ENCODE data around the gene STH.
"Not testable (repeated sequence)": the region's sequence is repeated elsewhere in the genome, so short reads cannot be mapped to it uniquely, and the experiment has no call there.

Gene STH

GRCh38 chr17:45956090-45956489, 43.0 kb upstream of the STH start:
- H3K9ac ChIP-seq = no peak overlapping the region
- H3K4me2 ChIP-seq = no peak overlapping the region
- no peaks in the 10 kb centered on the region for H3K4me1 ChIP-seq
- no peak overlapping the region for H3K4me3 ChIP-seq
- no peak for TF ChIP-seq Cebpa-rat (IDR thresholded peaks at IDR 0.05)
- H4K20me1 ChIP-seq = no peaks in the 10 kb centered on the region; a peak in 2 of 22 replicates
- H3K9me3 ChIP-seq (replicated peaks in 1 of 11) = no peaks in the 10 kb centered on the region
- no peaks in the 10 kb centered on the region for H3K27me3 ChIP-seq
- no peaks in the 10 kb centered on the region for H3K36me3 ChIP-seq
- no peak overlapping the region for H3K27ac ChIP-seq

GRCh38 chr17:45956746-45957145, 42.3 kb upstream of the STH start:
- not testable (repeated sequence) for H3K9me3 ChIP-seq (replicated peaks in 1 of 11); H3K4me1 ChIP-seq; H4K20me1 ChIP-seq; H3K27me3 ChIP-seq; H3K36me3 ChIP-seq; H3K27ac ChIP-seq; H3K4me2 ChIP-seq; H3K4me3 ChIP-seq; H3K9ac ChIP-seq

GRCh38 chr17:45958307-45958706, 40.7 kb upstream of the STH start:
- no peaks in the 10 kb centered on the region for H3K36me3 ChIP-seq
- H3K4me2 ChIP-seq = no peak overlapping the region
- H3K4me1 ChIP-seq = no peaks in the 10 kb centered on the region
- no peak overlapping the region for H3K4me3 ChIP-seq
- H3K27me3 ChIP-seq = no peaks in the 10 kb centered on the region
- TF ChIP-seq Cebpa-rat (IDR thresholded peaks at IDR 0.05) = no peak
- no peak overlapping the region for H3K9ac ChIP-seq
- no peaks in the 10 kb centered on the region for H3K9me3 ChIP-seq (replicated peaks in 1 of 11)
- H3K27ac ChIP-seq = no peak overlapping the region
- H4K20me1 ChIP-seq = no peaks in the 10 kb centered on the region; a peak in 1 of 22 replicates

- Histone ChIP-seq H3K4me2 (no peak overlapping the region), H3K9me3 (replicated peaks in 1 of 11) (no peaks in the 10 kb centered on the region), H3K27me3 (no peaks in the 10 kb centered on the region), H3K36me3 (no peaks in the 10 kb centered on the region), H3K4me1 (no peaks in the 10 kb centered on the region), H4K20me1 (no peaks in the 10 kb centered on the region), H3K27ac (no peak overlapping the region), H3K9ac (no peak overlapping the region), H3K4me3 (no peak overlapping the region)
- no peak for TF ChIP-seq Cebpa-rat (IDR thresholded peaks at IDR 0.05)
Measured at GRCh38 chr17:45958994-45959665, 39.9 kb upstream of the STH start.

- TF ChIP-seq Cebpa-rat (IDR thresholded peaks at IDR 0.05) = no peak
- no peaks in the 10 kb centered on the region for H4K20me1 ChIP-seq
- no peak overlapping the region for H3K4me2 ChIP-seq
- no peaks in the 10 kb centered on the region for H3K27me3 ChIP-seq
- H3K9ac ChIP-seq = no peak overlapping the region
- no peaks in the 10 kb centered on the region for H3K36me3 ChIP-seq
- H3K4me3 ChIP-seq = no peak overlapping the region
- no peak overlapping the region for H3K27ac ChIP-seq
- H3K4me1 ChIP-seq = no peaks in the 10 kb centered on the region
- H3K9me3 ChIP-seq (replicated peaks in 1 of 11) = no peaks in the 10 kb centered on the region
Measured at GRCh38 chr17:45960311-45960710, 38.7 kb upstream of the STH start.

- Histone ChIP-seq H4K20me1 (no peaks in the 10 kb centered on the region), H3K36me3 (no peaks in the 10 kb centered on the region), H3K4me3 (no peak overlapping the region), H3K4me2 (no peak overlapping the region), H3K27ac (no peak overlapping the region), H3K4me1 (no peaks in the 10 kb centered on the region), H3K27me3 (no peaks in the 10 kb centered on the region), H3K9ac (no peak overlapping the region), H3K9me3 (replicated peaks in 1 of 11) (no peaks in the 10 kb centered on the region)
- no peak for TF ChIP-seq Cebpa-rat (IDR thresholded peaks at IDR 0.05)
Measured at GRCh38 chr17:45961206-45961605, 37.8 kb upstream of the STH start.

- H3K4me1 ChIP-seq = no peaks in the 10 kb centered on the region
- no peak overlapping the region for H3K9ac ChIP-seq
- no peaks in the 10 kb centered on the region for H4K20me1 ChIP-seq
- H3K9me3 ChIP-seq (replicated peaks in 1 of 11) = no peaks in the 10 kb centered on the region
- TF ChIP-seq Cebpa-rat (IDR thresholded peaks at IDR 0.05) = no peak
- no peak overlapping the region for H3K27ac ChIP-seq
- no peaks in the 10 kb centered on the region for H3K27me3 ChIP-seq
- H3K4me3 ChIP-seq = no peak overlapping the region
- H3K36me3 ChIP-seq = no peaks in the 10 kb centered on the region
- no peak overlapping the region for H3K4me2 ChIP-seq
Measured at GRCh38 chr17:45962221-45962972, 36.7 kb upstream of the STH start.

GRCh38 chr17:45963283-45963682, 35.8 kb upstream of the STH start:
- no peaks in the 10 kb centered on the region for H3K27me3 ChIP-seq
- no peak overlapping the region for H3K9ac ChIP-seq
- H3K4me1 ChIP-seq = no peaks in the 10 kb centered on the region
- no peaks in the 10 kb centered on the region for H3K36me3 ChIP-seq
- H4K20me1 ChIP-seq = no peaks in the 10 kb centered on the region
- no peak for TF ChIP-seq Cebpa-rat (IDR thresholded peaks at IDR 0.05)
- H3K4me2 ChIP-seq = no peak overlapping the region
- no peak overlapping the region for H3K27ac ChIP-seq
- no peaks in the 10 kb centered on the region for H3K9me3 ChIP-seq (replicated peaks in 1 of 11)
- no peak overlapping the region for H3K4me3 ChIP-seq

GRCh38 chr17:45963889-45964288, 35.2 kb upstream of the STH start:
- H3K9me3 ChIP-seq (replicated peaks in 1 of 11) = no peaks in the 10 kb centered on the region
- no peaks in the 10 kb centered on the region for H3K36me3 ChIP-seq
- no peak overlapping the region for H3K4me3 ChIP-seq
- no peaks in the 10 kb centered on the region for H3K4me1 ChIP-seq
- H3K4me2 ChIP-seq = no peak overlapping the region
- H3K27me3 ChIP-seq = no peaks in the 10 kb centered on the region
- no peaks in the 10 kb centered on the region for H4K20me1 ChIP-seq
- H3K27ac ChIP-seq = no peak overlapping the region
- no peak for TF ChIP-seq Cebpa-rat (IDR thresholded peaks at IDR 0.05)
- no peak overlapping the region for H3K9ac ChIP-seq

- H3K9ac ChIP-seq = no peak overlapping the region
- no peak for TF ChIP-seq Cebpa-rat (IDR thresholded peaks at IDR 0.05)
- no peaks in the 10 kb centered on the region for H3K27me3 ChIP-seq
Measured at GRCh38 chr17:45964634-45965033, 34.4 kb upstream of the STH start.

More at GRCh38 chr17:45964634-45965033, 34.4 kb upstream of the STH start:
- H3K36me3 ChIP-seq = no peaks in the 10 kb centered on the region
- no peaks in the 10 kb centered on the region for H3K4me1 ChIP-seq
- H3K4me3 ChIP-seq = no peak overlapping the region
- no peaks in the 10 kb centered on the region for H4K20me1 ChIP-seq
- no peaks in the 10 kb centered on the region for H3K9me3 ChIP-seq (replicated peaks in 1 of 11)
- H3K27ac ChIP-seq = no peak overlapping the region
- no peak overlapping the region for H3K4me2 ChIP-seq
